DND-41 (cell line): Measurements from ENCODE around the gene KLHL10.
"Not testable (repeated sequence)": the region's sequence is repeated elsewhere in the genome, so short reads cannot be mapped to it uniquely, and the experiment has no call there.

ENCODE experiments used
- ATAC-seq: fragments of 200-7000 bp; cut with Tn5 transposase; 3 replicates; pipeline ENCODE4 v1.9.1; 2021; ENCODE audit warnings: low read depth; ENCODE audit not compliant: insufficient read depth
- DNase-seq: peaks from one replicate; pipeline ENCODE4 v3.0.0-alpha.2; 2020
- H2AFZ ChIP-seq: 2 replicates; pipeline ENCODE4 v1.6.0; 2012; ENCODE audit warnings: low read depth, low read length
- H3K27ac ChIP-seq: 2 replicates; pipeline ENCODE4 v1.5.1; 2012; ENCODE audit warnings: low read length, inconsistent platforms
- H3K27me3 ChIP-seq: fragments of 200-600 bp; sonication (generic); 2 replicates; pipeline ENCODE4 v1.6.0; 2012; ENCODE audit warnings: low read length, mild to moderate bottlenecking, inconsistent platforms; ENCODE audit not compliant: insufficient read depth, poor library complexity
- H3K36me3 ChIP-seq: 2 replicates; pipeline ENCODE4 v1.5.1; 2012; ENCODE audit warnings: low read length, inconsistent platforms; ENCODE audit not compliant: insufficient read depth
- H3K4me1 ChIP-seq: 2 replicates; pipeline ENCODE4 v1.5.1; 2012; ENCODE audit warnings: mild to moderate bottlenecking, low read length; ENCODE audit not compliant: insufficient read depth
- H3K4me2 ChIP-seq: 2 replicates; pipeline ENCODE4 v1.6.0; 2012; ENCODE audit warnings: mild to moderate bottlenecking, moderate library complexity, low read length, inconsistent platforms; ENCODE audit not compliant: insufficient read depth
- H3K4me3 ChIP-seq, 2 experiments: fragments of 200-600 bp in 1 of 2; shearing (Covaris generic) in 1 of 2; 2 replicates each; pipeline ENCODE4 v1.5.1; 2012 to 2016; ENCODE audit warnings: inconsistent platforms in 2 of 2, low read length in 2 of 2, mild to moderate bottlenecking in 2 of 2, low read depth in 1 of 2, moderate library complexity in 1 of 2
- H3K79me2 ChIP-seq: 2 replicates; pipeline ENCODE4 v1.6.0; 2012; ENCODE audit warnings: low read length, inconsistent platforms; ENCODE audit not compliant: insufficient read depth
- H3K9ac ChIP-seq: 2 replicates; pipeline ENCODE4 v1.6.0; 2012; ENCODE audit warnings: low read depth, mild to moderate bottlenecking, inconsistent platforms, low read length, moderate library complexity
- H3K9me3 ChIP-seq: 2 replicates; pipeline ENCODE4 v1.5.1; 2012; ENCODE audit warnings: low read length, moderate library complexity, mild to moderate bottlenecking, inconsistent platforms; ENCODE audit not compliant: insufficient read depth, severe bottlenecking
- H4K20me1 ChIP-seq: 2 replicates; pipeline ENCODE4 v1.6.0; 2012; ENCODE audit warnings: low read length; ENCODE audit not compliant: insufficient read depth
- CTCF ChIP-seq: IDR thresholded peaks from 2 replicates; pipeline ENCODE4 v1.5.1; 2012; ENCODE audit warnings: borderline replicate concordance, low read length, moderate library complexity, mild to moderate bottlenecking; ENCODE audit not compliant: poor library complexity, severe bottlenecking; ENCODE audit errors: extremely low read depth
- EZH2 ChIP-seq: IDR thresholded peaks from 3 replicates; pipeline ENCODE4 v1.6.1; 2012; ENCODE audit warnings: borderline replicate concordance, low read depth, mild to moderate bottlenecking, moderate library complexity, low read length, inconsistent platforms; ENCODE audit not compliant: severe bottlenecking

Gene KLHL10

GRCh38 chr17:41835214-41835799 lies 2.3 kb upstream of the KLHL10 start:
- TF ChIP-seq CTCF (no peak), EZH2 (no peak)
- ATAC-seq: no peak
- Histone ChIP-seq H3K9me3 (no peaks in the 10 kb centered on the region), H3K4me1 (peaks cover 18% of the 10 kb centered on the region), H3K79me2 (no peaks in the 10 kb centered on the region; the same call in 1 of the 2 replicates), H3K4me3 (peak overlapping the region; percentile 33 to 60; a peak in 3 of 4 replicates), H3K27ac (no peak overlapping the region), H3K27me3 (no peaks in the 10 kb centered on the region), H3K4me2 (peak overlapping the region; percentile 71), H4K20me1 (no peaks in the 10 kb centered on the region), H3K36me3 (no peaks in the 10 kb centered on the region), H2AFZ (peak overlapping the region; percentile 84), H3K9ac (peak overlapping the region; percentile 64)
- no peak for DNase-seq

GRCh38 chr17:41835800-41836549 lies 1.6 kb upstream of the KLHL10 start, which contains the start of gene NT5C3B:
NT5C3B (minus strand) TSS chr17:41836232; CDS start chr17:41836193, 39 bp downstream.
- Histone ChIP-seq H3K4me3 (peak within 1 kb of the TSS; percentile 33 to 60; a peak in 3 of 4 replicates), H3K9ac (peak within 1 kb of the TSS; percentile 64), H3K4me1 (peaks cover 18% of the 10 kb centered on the region), H3K9me3 (no peaks in the 10 kb centered on the region), H3K27ac (peak within 1 kb of the TSS; percentile 47; the same call in 1 of the 2 replicates), H2AFZ (peak within 1 kb of the TSS; percentile 84), H3K27me3 (no peaks in the 10 kb centered on the region), H3K36me3 (no peaks in the 10 kb centered on the region), H4K20me1 (no peaks in the 10 kb centered on the region), H3K4me2 (peak within 1 kb of the TSS; percentile 71), H3K79me2 (no peaks in the 10 kb centered on the region; the same call in 1 of the 2 replicates)
- ATAC-seq (peak; percentile 86), DNase-seq (peak; percentile 59)
- TF ChIP-seq EZH2 (no peak), CTCF (no peak)

GRCh38 chr17:41836550-41837196 lies 952 bp upstream of the KLHL10 start:
- H3K79me2 ChIP-seq: no peaks in the 10 kb centered on the region; the same call in 1 of the 2 replicates
- peak overlapping the region; percentile 64 for H2AFZ ChIP-seq
- TF ChIP-seq EZH2: no peak
- TF ChIP-seq CTCF: no peak
- H3K4me2 ChIP-seq: peak overlapping the region; percentile 71
- ATAC-seq (no peak), DNase-seq (no peak)
- H4K20me1 ChIP-seq: no peaks in the 10 kb centered on the region
- H3K36me3 ChIP-seq: no peaks in the 10 kb centered on the region
- no peaks in the 10 kb centered on the region for H3K27me3 ChIP-seq
- 0 out of 2 replicates have a peak overlapping the region, but pooled peaks have one; percentile 27 for H3K27ac ChIP-seq
- H3K4me1 ChIP-seq: peaks cover 18% of the 10 kb centered on the region
- no peaks in the 10 kb centered on the region for H3K9me3 ChIP-seq
- peak overlapping the region in 1 of 2 experiments; percentile 60; a peak in 2 of 4 replicates for H3K4me3 ChIP-seq
- H3K9ac ChIP-seq: peak overlapping the region; percentile 64

GRCh38 chr17:41839448-41839847 lies 1.8 kb downstream of the KLHL10 start:
- H3K4me1 ChIP-seq: peaks cover 18% of the 10 kb centered on the region
- H3K9me3 ChIP-seq, H3K4me3 ChIP-seq, ATAC-seq, H3K27ac ChIP-seq, H4K20me1 ChIP-seq, H2AFZ ChIP-seq, H3K4me2 ChIP-seq, H3K36me3 ChIP-seq, H3K9ac ChIP-seq, H3K79me2 ChIP-seq, H3K27me3 ChIP-seq, DNase-seq: not testable (repeated sequence)

- not testable (repeated sequence) for H4K20me1 ChIP-seq, H3K27me3 ChIP-seq, H2AFZ ChIP-seq, H3K27ac ChIP-seq, H3K9me3 ChIP-seq, H3K4me3 ChIP-seq, DNase-seq, H3K79me2 ChIP-seq, H3K9ac ChIP-seq, ATAC-seq, H3K36me3 ChIP-seq, H3K4me1 ChIP-seq, H3K4me2 ChIP-seq
Measured at GRCh38 chr17:41840781-41841180, 3.2 kb downstream of the KLHL10 start.
